Muscle layer of colon (tissue), 2 donors: ENCODE data around the gene AGXT.
"Not testable (repeated sequence)": the region's sequence is repeated elsewhere in the genome, so short reads cannot be mapped to it uniquely, and the experiment has no call there.

Experiments used
- H3K27ac ChIP-seq: one replicate; pipeline ENCODE4 v1.7.0; 2013; ENCODE audit warnings: low read depth, mild to moderate bottlenecking, low read length, moderate library complexity
- H3K27me3 ChIP-seq, 2 donors: one replicate each; pipeline ENCODE4 v1.7.0; 2013; ENCODE audit warnings: low read length in 2 of 2, mild to moderate bottlenecking in 2 of 2; ENCODE audit not compliant: insufficient read depth in 2 of 2, control insufficient read depth in 1 of 2
- H3K36me3 ChIP-seq: one replicate; pipeline ENCODE4 v1.7.0; 2013; ENCODE audit warnings: mild to moderate bottlenecking, low read length; ENCODE audit not compliant: insufficient read depth
- H3K4me1 ChIP-seq: one replicate; pipeline ENCODE4 v1.7.0; 2013; ENCODE audit warnings: mild to moderate bottlenecking, low read length; ENCODE audit not compliant: insufficient read depth
- H3K4me3 ChIP-seq, 2 donors: one replicate each; pipeline ENCODE4 v1.7.0; 2013; ENCODE audit warnings: low read length in 2 of 2, low read depth in 1 of 2, mild to moderate bottlenecking in 1 of 2, moderate library complexity in 1 of 2
- H3K9ac ChIP-seq: one replicate; pipeline ENCODE4 v1.7.0; 2013; ENCODE audit warnings: low read length
- H3K9me3 ChIP-seq: one replicate; pipeline ENCODE4 v1.7.0; 2013; ENCODE audit warnings: mild to moderate bottlenecking, low read length
- donor health status: abdominal sarcoma.
- donor health status: Adenocarcinoma of cecum.

The AGXT gene

GRCh38 chr2:240832205-240832727 lies 36.4 kb upstream of the AGXT start:
- H3K27ac ChIP-seq: no peak overlapping the region
- peaks cover 4% of the 10 kb centered on the region in 2 donors for H3K27me3 ChIP-seq
- no peak overlapping the region for H3K9ac ChIP-seq

GRCh38 chr2:240832921-240833494 lies 35.6 kb upstream of the AGXT start:
- H3K4me1 ChIP-seq: peaks cover 6% of the 10 kb centered on the region
- H3K36me3 ChIP-seq: no peaks in the 10 kb centered on the region
- H3K4me3 ChIP-seq: no peak overlapping the region
- H3K9ac ChIP-seq: no peak overlapping the region
- no peaks in the 10 kb centered on the region for H3K9me3 ChIP-seq
- H3K27me3 ChIP-seq: no peaks in the 10 kb centered on the region
- H3K27ac ChIP-seq: no peak overlapping the region

More at GRCh38 chr2:240832205-240832727, 36.4 kb upstream of the AGXT start:
- peak overlapping the region in 1 of 2 donors; percentile 38 for H3K4me3 ChIP-seq
- H3K4me1 ChIP-seq: peaks cover 6% of the 10 kb centered on the region
- no peaks in the 10 kb centered on the region for H3K9me3 ChIP-seq
- no peaks in the 10 kb centered on the region for H3K36me3 ChIP-seq

- Histone ChIP-seq H3K9ac (no peak overlapping the region), H3K27ac (no peak overlapping the region), H3K36me3 (no peaks in the 10 kb centered on the region), H3K9me3 (no peaks in the 10 kb centered on the region), H3K27me3 (no peaks in the 10 kb centered on the region), H3K4me1 (peaks cover 6% of the 10 kb centered on the region), H3K4me3 (no peak overlapping the region)
These were observed 34.8 kb upstream of the AGXT start for GRCh38 chr2:240833724-240834285.

- H3K9ac ChIP-seq: no peak overlapping the region
- H3K27ac ChIP-seq: no peak overlapping the region
- H3K27me3 ChIP-seq: no peaks in the 10 kb centered on the region
- H3K4me1 ChIP-seq: peaks cover 6% of the 10 kb centered on the region
- no peaks in the 10 kb centered on the region for H3K9me3 ChIP-seq
- no peak overlapping the region for H3K4me3 ChIP-seq
- no peaks in the 10 kb centered on the region for H3K36me3 ChIP-seq
These were observed 34.1 kb upstream of the AGXT start for GRCh38 chr2:240834377-240834975.

- Histone ChIP-seq H3K27ac (no peak overlapping the region), H3K4me3 (no peak overlapping the region), H3K9me3 (no peaks in the 10 kb centered on the region), H3K4me1 (peaks cover 6% of the 10 kb centered on the region), H3K9ac (no peak overlapping the region), H3K36me3 (no peaks in the 10 kb centered on the region), H3K27me3 (no peaks in the 10 kb centered on the region)
These were observed 33.1 kb upstream of the AGXT start for GRCh38 chr2:240835528-240835927.

- Histone ChIP-seq H3K36me3 (no peaks in the 10 kb centered on the region), H3K4me3 (no peak overlapping the region), H3K27me3 (peaks cover 0 to 4% of the 10 kb centered on the region in 2 donors), H3K9me3 (no peaks in the 10 kb centered on the region), H3K27ac (no peak overlapping the region), H3K9ac (no peak overlapping the region), H3K4me1 (peaks cover 1% of the 10 kb centered on the region)
These were observed 31.7 kb upstream of the AGXT start for GRCh38 chr2:240836781-240837467.

GRCh38 chr2:240837621-240838020 lies 31.0 kb upstream of the AGXT start:
- Histone ChIP-seq H3K27me3 (peaks cover 0 to 4% of the 10 kb centered on the region in 2 donors), H3K4me1 (no peaks in the 10 kb centered on the region), H3K36me3 (no peaks in the 10 kb centered on the region), H3K9ac (no peak overlapping the region), H3K27ac (no peak overlapping the region), H3K4me3 (no peak overlapping the region), H3K9me3 (no peaks in the 10 kb centered on the region)

- Histone ChIP-seq H3K27me3 (peaks cover 0 to 4% of the 10 kb centered on the region in 2 donors), H3K9me3 (no peaks in the 10 kb centered on the region), H3K27ac (no peak overlapping the region), H3K9ac (no peak overlapping the region), H3K36me3 (no peaks in the 10 kb centered on the region), H3K4me1 (no peaks in the 10 kb centered on the region), H3K4me3 (no peak overlapping the region)
These were observed 29.2 kb upstream of the AGXT start for GRCh38 chr2:240839152-240840143.

- Histone ChIP-seq H3K4me1 (no peaks in the 10 kb centered on the region), H3K27ac (no peak overlapping the region), H3K27me3 (peaks cover 0 to 4% of the 10 kb centered on the region in 2 donors), H3K9me3 (no peaks in the 10 kb centered on the region), H3K9ac (no peak overlapping the region), H3K36me3 (no peaks in the 10 kb centered on the region), H3K4me3 (no peak overlapping the region)
These were observed 28.1 kb upstream of the AGXT start for GRCh38 chr2:240840435-240841060.

- not testable (repeated sequence) for H3K9me3 ChIP-seq, H3K36me3 ChIP-seq, H3K27me3 ChIP-seq, H3K27ac ChIP-seq, H3K4me1 ChIP-seq, H3K9ac ChIP-seq, H3K4me3 ChIP-seq
These were observed 22.3 kb upstream of the AGXT start for GRCh38 chr2:240846309-240846708.
